DOHH2 (cell line): Measurements from ENCODE around the gene CLEC14A.

Experiments used
- H3F3A ChIP-seq: fragments of 200-600 bp; sonication (generic), shearing (Covaris generic); 2 replicates; pipeline ENCODE4 v1.6.0; 2016; ENCODE audit warnings: antibody characterized with exemption, mild to moderate bottlenecking; ENCODE audit not compliant: control insufficient read depth, insufficient read depth
- H3K27ac ChIP-seq: fragments of 200-600 bp; sonication (generic); 2 replicates; pipeline ENCODE4 v1.5.1; 2014; ENCODE audit warnings: low read depth, mild to moderate bottlenecking, low read length, moderate library complexity
- H3K27me3 ChIP-seq: fragments of 200-600 bp; sonication (generic); 2 replicates; pipeline ENCODE4 v1.6.1; 2014; ENCODE audit warnings: mild to moderate bottlenecking, low read length, mixed read lengths; ENCODE audit not compliant: control insufficient read depth
- H3K36me3 ChIP-seq: fragments of 200-600 bp; sonication (generic); 2 replicates; pipeline ENCODE4 v1.6.1; 2014; ENCODE audit warnings: mild to moderate bottlenecking, low read length, moderate library complexity, mixed read lengths; ENCODE audit not compliant: control insufficient read depth
- H3K4me1 ChIP-seq: fragments of 200-600 bp; sonication (generic); 2 replicates; pipeline ENCODE4 v1.6.1; 2014; ENCODE audit warnings: mild to moderate bottlenecking, low read length, mixed read lengths; ENCODE audit not compliant: control insufficient read depth
- H3K4me2 ChIP-seq: fragments of 200-600 bp; sonication (generic); 2 replicates; pipeline ENCODE4 v1.6.0; 2014; ENCODE audit warnings: mild to moderate bottlenecking, low read length, moderate library complexity
- H3K4me3 ChIP-seq: fragments of 200-600 bp; sonication (generic); 2 replicates; pipeline ENCODE4 v1.5.1; 2014; ENCODE audit warnings: mild to moderate bottlenecking, low read length, mixed read lengths
- H3K79me2 ChIP-seq: fragments of 200-600 bp; sonication (generic); 2 replicates; pipeline ENCODE4 v1.6.1; 2014; ENCODE audit warnings: mild to moderate bottlenecking, low read length, mixed read lengths; ENCODE audit not compliant: control insufficient read depth
- H3K9me2 ChIP-seq: fragments of 200-600 bp; sonication (generic); replicated peaks from 2 replicates; pipeline ENCODE4 v1.6.1; 2014; ENCODE audit warnings: mild to moderate bottlenecking, low read length, mixed read lengths; ENCODE audit not compliant: control insufficient read depth
- H3K9me3 ChIP-seq: fragments of 200-600 bp; sonication (generic); 2 replicates; pipeline ENCODE4 v1.6.1; 2014; ENCODE audit warnings: antibody characterized with exemption, low read length, mixed read lengths; ENCODE audit not compliant: control insufficient read depth, insufficient read depth
- H4K20me1 ChIP-seq: fragments of 200-600 bp; sonication (generic); 2 replicates; pipeline ENCODE4 v1.6.0; 2014; ENCODE audit warnings: low read depth, mild to moderate bottlenecking, antibody characterized with exemption, low read length, moderate library complexity; ENCODE audit not compliant: control insufficient read depth, insufficient read depth
- CTCF ChIP-seq: fragments of 200-600 bp; sonication (generic); IDR thresholded peaks from one replicate; pipeline ENCODE4 v1.5.1; 2014; ENCODE audit warnings: antibody characterized with exemption, mild to moderate bottlenecking, low read depth, low read length; ENCODE audit not compliant: poor library complexity, severe bottlenecking
- EZH2phosphoT487 ChIP-seq: fragments of 200-600 bp; sonication (generic); IDR thresholded peaks from 2 replicates; pipeline ENCODE4 v1.6.1; 2017; ENCODE audit warnings: borderline replicate concordance, mild to moderate bottlenecking, antibody characterized with exemption, low read length, moderate library complexity, mixed read lengths

Gene CLEC14A

GRCh38 chr14:38279572-38279971 lies 23.7 kb upstream of the CLEC14A start:
- Histone ChIP-seq H3K9me3 (no peaks in the 10 kb centered on the region), H3K27ac (no peak overlapping the region), H3K79me2 (no peaks in the 10 kb centered on the region), H3K36me3 (no peaks in the 10 kb centered on the region), H3K27me3 (no peaks in the 10 kb centered on the region), H3K4me3 (no peak overlapping the region), H3K4me1 (no peaks in the 10 kb centered on the region), H3K4me2 (no peak overlapping the region), H3F3A (no peaks in the 10 kb centered on the region), H3K9me2 (no peaks in the 10 kb centered on the region), H4K20me1 (no peaks in the 10 kb centered on the region)
- TF ChIP-seq EZH2phosphoT487 (no peak), CTCF (no peak)

GRCh38 chr14:38278035-38278434 lies 22.1 kb upstream of the CLEC14A start:
- no peaks in the 10 kb centered on the region for H3F3A ChIP-seq
- no peaks in the 10 kb centered on the region for H3K79me2 ChIP-seq
- H4K20me1 ChIP-seq = no peaks in the 10 kb centered on the region
- no peak for TF ChIP-seq CTCF
- H3K4me2 ChIP-seq = no peak overlapping the region
- no peaks in the 10 kb centered on the region for H3K36me3 ChIP-seq
- H3K4me3 ChIP-seq = no peak overlapping the region
- H3K27me3 ChIP-seq = no peaks in the 10 kb centered on the region
- H3K4me1 ChIP-seq = no peaks in the 10 kb centered on the region
- no peaks in the 10 kb centered on the region for H3K9me3 ChIP-seq
- H3K27ac ChIP-seq = no peak overlapping the region
- no peaks in the 10 kb centered on the region for H3K9me2 ChIP-seq

GRCh38 chr14:38262844-38263243 lies 7.0 kb upstream of the CLEC14A start:
- Histone ChIP-seq H3K27ac (no peak overlapping the region), H3K4me3 (no peak overlapping the region), H3K27me3 (no peaks in the 10 kb centered on the region), H3K4me2 (no peak overlapping the region), H4K20me1 (no peaks in the 10 kb centered on the region), H3K79me2 (no peaks in the 10 kb centered on the region), H3K9me2 (no peaks in the 10 kb centered on the region), H3K9me3 (no peaks in the 10 kb centered on the region), H3K36me3 (no peaks in the 10 kb centered on the region), H3K4me1 (no peaks in the 10 kb centered on the region), H3F3A (no peaks in the 10 kb centered on the region)
- TF ChIP-seq CTCF = no peak
- no peak for TF ChIP-seq EZH2phosphoT487

DNA sequence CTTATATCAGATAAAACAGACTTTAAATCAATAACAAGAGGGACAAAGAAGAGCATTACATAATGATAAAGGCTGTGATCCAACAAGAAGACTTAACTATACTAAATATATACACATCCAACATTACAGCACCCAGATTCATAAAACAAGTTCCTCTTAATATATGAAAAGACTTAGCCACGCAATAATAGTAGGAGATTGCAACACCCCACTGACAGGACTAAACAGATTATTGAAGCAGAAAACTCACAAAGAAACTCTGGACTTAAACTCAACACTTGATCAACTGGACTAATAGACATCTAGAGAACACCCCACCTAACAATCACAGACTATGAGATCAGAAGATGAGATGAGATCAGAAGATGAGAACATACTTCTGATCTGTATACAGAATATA lies 5.7 kb upstream of the CLEC14A start:
- Histone ChIP-seq H3K27me3 (no peaks in the 10 kb centered on the region), H3K4me1 (no peaks in the 10 kb centered on the region), H3K9me2 (no peaks in the 10 kb centered on the region)

More for the DNA sequence above, 5.7 kb upstream of the CLEC14A start:
- Histone ChIP-seq H3K27ac (no peak overlapping the region), H3K79me2 (no peaks in the 10 kb centered on the region), H4K20me1 (no peaks in the 10 kb centered on the region), H3K4me2 (no peak overlapping the region), H3K9me3 (no peaks in the 10 kb centered on the region), H3K36me3 (no peaks in the 10 kb centered on the region), H3F3A (no peaks in the 10 kb centered on the region), H3K4me3 (no peak overlapping the region)
- TF ChIP-seq CTCF (no peak), EZH2phosphoT487 (no peak)
